Measurements from ENCODE around the gene BRAT1. TPM values are rescaled to one million over a fixed set of nuclear protein-coding genes. Genes with fewer than 3 reads are reported as not detected.

BRAT1 gene
- total RNA-seq, 1 experiment from 2014 or later: 87.9 TPM

DNA sequence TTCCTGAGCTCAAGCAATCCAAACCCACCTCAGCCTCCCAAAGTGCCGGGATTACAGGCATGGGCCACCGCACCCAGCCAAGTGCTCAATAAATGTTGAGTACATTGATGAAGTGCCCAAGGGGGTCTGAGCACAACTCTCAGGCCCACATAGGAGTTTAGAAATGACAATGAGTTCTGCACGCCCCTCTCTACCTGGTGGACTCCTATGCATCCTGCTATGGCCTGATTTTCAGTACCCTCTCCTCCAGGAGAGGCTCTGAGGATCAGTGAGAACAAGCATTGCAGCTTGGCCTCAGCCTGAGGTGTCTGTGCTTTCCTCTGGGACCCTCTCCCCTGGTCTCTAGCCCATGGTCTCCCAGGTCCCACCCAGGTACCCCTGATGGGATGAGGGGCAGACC lies 58.3 kb downstream of the BRAT1 start:
- no peak for DNase-seq (ENCODE audit: low spot score)

DNA sequence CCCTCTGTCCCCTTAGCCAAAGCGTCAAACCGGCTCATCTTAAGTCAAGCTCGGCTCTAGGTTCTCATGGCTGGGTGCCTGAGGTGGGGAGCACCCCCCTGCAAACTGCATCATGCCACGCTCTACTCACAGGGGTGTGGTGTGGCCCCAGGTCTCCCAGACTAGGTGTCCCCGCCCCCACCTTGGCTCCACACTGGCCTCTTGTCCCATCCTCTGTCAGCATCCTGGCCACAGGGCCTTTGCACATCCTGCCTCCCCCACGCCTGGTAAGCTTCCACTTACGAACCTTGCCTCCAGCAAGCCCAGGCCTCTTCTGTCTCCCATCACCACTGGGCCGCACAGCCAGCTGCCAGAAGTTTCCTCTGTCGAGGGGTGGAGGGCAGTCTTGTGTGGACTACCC lies 58.9 kb downstream of the BRAT1 start:
- no peak for DNase-seq (ENCODE audit: low spot score)

DNA sequence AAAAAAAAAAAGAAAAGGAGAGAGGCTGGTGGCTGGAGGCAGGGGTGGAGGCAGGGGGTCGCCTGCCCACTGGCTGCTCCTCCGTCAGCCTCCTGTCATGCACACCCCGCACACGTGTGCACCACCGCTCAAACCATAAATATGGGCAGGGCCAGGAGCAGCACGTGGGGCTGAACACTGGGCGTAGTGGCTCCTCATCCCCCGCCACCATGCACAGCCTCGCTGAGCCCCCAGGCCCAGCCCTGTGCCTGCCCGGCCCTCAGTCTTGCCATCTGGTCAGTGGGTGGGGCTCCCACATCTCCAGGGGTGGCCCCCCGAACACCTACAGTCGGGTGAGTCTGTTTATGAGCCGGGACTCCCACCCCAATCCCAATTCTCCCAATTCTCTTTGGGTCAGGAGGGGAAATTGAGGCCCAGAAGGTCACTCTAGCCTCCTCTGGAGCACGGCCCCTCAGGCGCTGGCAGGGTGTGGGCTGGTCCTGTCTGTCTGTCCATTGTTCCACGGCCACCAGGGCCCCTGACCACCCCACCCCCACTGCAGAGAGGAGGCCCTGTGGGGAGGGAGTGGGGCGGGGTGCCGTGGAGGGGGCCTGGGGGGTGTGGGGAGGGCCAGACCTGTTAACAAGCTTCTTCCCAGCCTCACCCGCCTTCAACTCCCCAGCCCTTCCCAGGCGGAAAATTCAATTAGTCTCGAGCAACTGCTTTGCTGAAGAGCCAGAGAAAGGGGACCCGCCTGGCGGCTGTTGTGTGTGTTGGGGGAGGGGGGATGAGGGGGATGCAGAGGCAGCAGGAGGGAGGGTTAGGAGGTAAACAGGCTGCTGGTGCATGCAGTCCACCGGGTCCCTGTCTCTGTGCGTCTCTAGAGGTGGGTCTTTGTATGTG lies 59.7 kb downstream of the BRAT1 start:
- DNase-seq (ENCODE audit: low spot score): no peak

DNA sequence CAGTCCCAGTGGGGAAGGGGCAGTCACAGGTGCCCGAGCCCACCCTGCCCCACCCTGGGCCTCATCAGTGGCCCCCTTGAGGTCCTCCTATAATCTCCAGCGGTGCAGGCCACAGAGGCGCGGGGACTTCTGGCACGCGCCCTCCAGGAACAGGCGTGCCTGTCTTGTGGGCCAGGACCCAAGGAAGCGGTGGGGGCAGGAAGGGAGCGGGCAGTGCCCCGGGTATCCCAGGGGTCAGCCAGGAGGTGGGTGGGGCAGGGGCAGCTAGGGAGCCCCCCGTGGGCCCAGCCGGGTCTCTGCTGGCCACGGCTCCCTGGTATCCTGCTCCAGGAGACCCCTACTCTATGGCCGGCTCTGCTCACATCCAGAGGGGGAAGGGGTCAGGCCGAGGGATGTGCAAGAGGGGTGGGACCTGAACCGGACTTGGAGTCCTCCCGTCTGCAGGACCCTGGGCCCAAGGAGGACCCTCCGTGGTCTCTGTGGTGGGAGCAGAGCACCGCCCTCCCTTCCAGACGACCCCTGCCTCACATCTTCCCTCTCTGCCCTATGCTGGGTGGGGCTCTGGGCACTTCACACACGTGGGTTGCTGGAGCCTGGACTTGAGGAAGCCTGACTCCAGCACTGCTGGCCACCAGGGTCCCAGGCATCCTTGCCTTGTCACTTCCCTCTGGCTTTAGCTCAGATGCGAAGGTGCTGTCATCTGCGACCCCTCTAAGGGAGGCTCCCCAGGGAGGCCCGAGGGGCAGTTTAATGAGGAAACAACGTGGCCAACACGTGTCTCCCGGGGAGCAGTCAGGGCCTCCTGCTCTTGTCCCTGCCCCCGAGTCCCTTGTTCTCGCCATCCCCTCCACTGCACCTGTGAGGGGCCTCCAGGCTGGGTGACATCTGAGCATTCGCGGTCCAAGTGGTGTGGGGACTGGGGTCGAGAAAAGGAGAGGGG lies 60.9 kb downstream of the BRAT1 start:
- no peak for DNase-seq (ENCODE audit: low spot score)

DNA sequence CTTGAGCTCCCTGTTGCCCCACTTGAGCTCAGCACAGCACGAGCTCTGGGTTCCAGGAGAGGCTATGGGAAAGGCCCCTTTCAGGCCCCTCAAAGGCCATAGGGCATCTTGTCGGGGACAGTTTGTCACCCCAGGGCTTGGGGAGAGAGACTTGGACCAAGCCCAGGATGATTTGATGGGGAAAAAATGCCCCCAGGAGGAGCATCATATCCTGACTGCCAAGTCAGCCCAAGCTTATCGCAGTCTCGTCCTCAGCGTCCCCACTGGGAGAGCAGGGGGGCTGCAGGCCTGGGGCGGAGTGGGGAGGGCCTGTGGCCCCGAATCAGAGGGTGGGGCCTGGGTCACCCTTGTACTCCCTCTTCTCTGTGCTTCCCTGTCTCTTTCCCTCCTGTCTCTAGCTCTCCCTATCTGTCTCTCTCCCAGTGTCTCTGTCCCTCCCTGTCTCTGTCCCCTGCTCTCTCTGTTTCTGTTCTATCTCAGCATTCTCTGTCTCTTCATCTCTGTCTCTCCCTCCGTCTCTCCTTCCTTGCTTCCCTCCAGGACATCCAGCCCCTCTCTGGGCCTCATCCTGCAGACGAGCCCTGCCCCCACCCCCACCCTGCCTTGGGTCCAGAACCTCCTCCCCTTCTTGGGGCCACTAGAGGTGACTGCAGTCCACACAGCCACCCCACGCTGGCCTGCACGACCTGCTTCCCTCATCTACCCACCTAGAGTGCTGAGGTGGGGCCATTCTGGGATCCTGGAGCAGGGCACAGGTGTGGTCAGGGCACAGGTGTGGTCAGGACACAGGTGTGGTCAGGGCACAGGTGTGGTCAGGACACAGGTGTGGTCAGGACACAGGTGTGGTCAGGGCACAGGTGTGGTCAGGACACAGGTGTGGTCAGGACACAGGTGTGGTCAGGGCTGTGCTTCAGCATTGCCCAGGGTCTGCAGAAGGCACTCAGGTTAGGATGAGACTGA lies 61.8 kb downstream of the BRAT1 start:
- DNase-seq (ENCODE audit: low spot score): no peak

DNA sequence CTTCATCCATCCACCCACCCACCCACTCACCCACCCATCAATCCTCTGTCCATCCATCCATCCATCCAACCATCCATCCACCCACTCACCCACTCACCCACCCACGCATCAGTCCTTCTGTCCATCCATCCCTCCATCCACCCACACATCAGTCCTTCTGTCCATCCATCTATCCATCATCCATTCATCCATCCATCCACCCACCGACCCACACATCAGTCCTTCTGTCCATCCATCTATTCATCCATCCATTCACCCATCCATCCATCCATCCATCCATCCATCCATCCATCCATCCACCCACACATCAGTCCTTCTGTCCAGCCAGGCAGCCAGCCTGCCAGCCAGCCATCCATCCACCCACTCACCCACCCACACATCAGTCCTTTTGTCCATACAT lies 63.3 kb downstream of the BRAT1 start:
- no peak for DNase-seq (ENCODE audit: low spot score)

DNA sequence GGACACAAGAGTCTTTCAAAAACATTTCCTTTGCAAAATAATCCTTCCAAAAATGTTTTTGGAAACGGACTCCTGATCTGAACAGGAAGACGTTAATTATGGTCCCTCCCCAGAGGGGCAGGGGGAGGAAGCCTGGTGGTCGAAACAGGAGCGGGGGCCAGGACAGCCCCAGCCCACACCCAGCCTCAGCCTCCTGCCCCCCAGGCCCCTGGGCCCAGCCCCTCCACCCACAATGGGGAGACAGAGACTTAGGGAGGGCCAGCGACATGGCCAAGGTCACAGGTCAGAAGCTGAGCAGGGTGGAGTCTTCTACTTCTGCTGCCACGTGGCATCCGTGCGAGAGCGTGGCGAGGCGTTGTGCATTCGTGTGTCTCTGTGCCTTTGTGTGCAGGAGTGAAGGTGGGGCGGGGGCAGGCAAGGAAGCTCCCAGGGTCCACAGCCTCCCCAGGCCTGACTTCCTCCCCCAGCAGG lies 65.1 kb downstream of the BRAT1 start:
- DNase-seq (ENCODE audit: low spot score): no peak

DNA sequence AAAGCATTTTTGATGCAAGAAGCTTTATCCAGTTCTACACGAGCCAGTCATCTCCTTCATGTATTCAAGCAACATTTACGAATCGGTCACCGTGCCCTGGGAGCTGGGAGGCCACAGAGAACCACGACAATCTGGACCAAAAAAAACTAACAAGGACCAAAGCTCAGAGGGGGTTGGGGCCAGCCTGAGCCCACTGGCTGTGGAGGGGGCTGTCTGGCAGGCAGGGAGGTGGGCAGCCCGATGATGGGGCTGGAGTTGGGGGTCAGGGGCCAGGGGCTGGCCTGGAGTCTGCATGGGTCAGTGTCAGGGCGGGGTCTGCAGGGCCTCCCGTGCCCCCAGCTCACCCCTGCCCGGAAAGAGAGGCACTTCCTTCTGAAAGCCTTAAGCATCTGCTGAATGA lies 66.6 kb downstream of the BRAT1 start:
- DNase-seq (ENCODE audit: low spot score): no peak

DNA sequence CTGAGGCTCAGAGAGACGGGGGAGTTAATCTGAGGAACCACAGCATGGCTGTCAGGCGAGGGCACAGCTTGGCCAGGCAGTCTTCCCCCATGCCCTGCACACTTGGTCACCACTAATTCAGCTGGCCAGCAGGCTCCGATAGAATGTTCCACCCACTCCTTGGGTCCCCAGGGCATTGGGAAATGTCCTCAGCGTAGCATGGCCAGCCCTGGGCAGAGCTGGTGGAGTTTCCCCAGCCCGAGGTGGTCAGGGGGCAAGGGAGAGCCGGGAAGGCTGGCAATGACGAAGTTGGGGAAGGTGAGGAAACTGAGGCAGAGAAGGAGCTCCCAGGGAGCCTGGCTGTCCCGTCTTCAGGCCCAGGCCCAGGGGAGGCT lies 67.1 kb downstream of the BRAT1 start:
- no peak for DNase-seq (ENCODE audit: low spot score)

Other genes with a start within 250 kb of the BRAT1 start
- gene SNX8, start 241.1 kb downstream of the BRAT1 start, total RNA-seq (2014; rRNA removed; shearing (Covaris generic)): 27.2 and 36.2 TPM in 2 replicates
- 228 and 229 TPM in 2 replicates for gene EIF3B, start 200.7 kb downstream of the BRAT1 start, total RNA-seq (2014; rRNA removed; shearing (Covaris generic))
- gene CHST12, start 151.9 kb downstream of the BRAT1 start, total RNA-seq (2014; rRNA removed; shearing (Covaris generic)): 9.8 and 17.3 TPM in 2 replicates
- not detected in 2 replicates for gene GRIFIN, start 79.1 kb downstream of the BRAT1 start, total RNA-seq (2014; rRNA removed; shearing (Covaris generic))
- gene LFNG, start 35.8 kb downstream of the BRAT1 start, total RNA-seq (2014; rRNA removed; shearing (Covaris generic)): 21.2 and 32.5 TPM in 2 replicates
- gene IQCE, start 3.5 kb upstream of the BRAT1 start, total RNA-seq (2014; rRNA removed; shearing (Covaris generic)): 26.1 and 35.5 TPM in 2 replicates
- gene TTYH3, start 76.5 kb upstream of the BRAT1 start, total RNA-seq (2014; rRNA removed; shearing (Covaris generic)): 34.3 and 42.4 TPM in 2 replicates
- 0.07 and 0.28 TPM in 2 replicates for gene AMZ1, start 132.7 kb upstream of the BRAT1 start, total RNA-seq (2014; rRNA removed; shearing (Covaris generic))

All from A172 (cell line).